Upper lobe of left lung (tissue), 4 donors: ENCODE measurements around the gene CD27.

Experiments used
- CTCF ChIP-seq, 6 experiments: fragments of 450-650 bp in 4 of 6; fragments of 200-600 bp in 2 of 6; sonication (generic) in 2 of 6; IDR thresholded peaks; one replicate each; pipeline ENCODE4 v1.5.1; 2016 to 2019; ENCODE audit warnings: antibody characterized with exemption in 6 of 6
- EP300 ChIP-seq, 4 donors: sonication (generic); formaldehyde crosslinking; IDR thresholded peaks; one replicate each; pipeline ENCODE4 v1.5.1; 2017; ENCODE audit warnings: antibody characterized with exemption in 4 of 4, control low read depth in 2 of 4
- POLR2A ChIP-seq, 4 donors: fragments of 450-650 bp; IDR thresholded peaks; one replicate each; pipeline ENCODE4 v1.5.1; 2016 to 2017; ENCODE audit warnings: antibody characterized with exemption in 4 of 4, mild to moderate bottlenecking in 2 of 4
- POLR2AphosphoS5 ChIP-seq, 2 donors: sonication (generic); formaldehyde crosslinking; IDR thresholded peaks; one replicate each; pipeline ENCODE4 v1.5.1; 2017; ENCODE audit warnings: antibody characterized with exemption in 2 of 2

GRCh38 chr12:6440391-6440790, 4.4 kb upstream of the CD27 start:
- TF ChIP-seq CTCF (IDR thresholded peaks at IDR 0.05) (no peak), POLR2AphosphoS5 (IDR thresholded peaks at IDR 0.05) (no peak), EP300 (IDR thresholded peaks at IDR 0.05) (no peak), POLR2A (IDR thresholded peaks at IDR 0.05) (no peak)
